Right atrium auricular region (tissue), 2 donors: Measurements from ENCODE around the gene EI24. TPM values are rescaled to one million over a fixed set of nuclear protein-coding genes. Genes with fewer than 3 reads are reported as not detected.
"Not testable (repeated sequence)": the region's sequence is repeated elsewhere in the genome, so short reads cannot be mapped to it uniquely, and the experiment has no call there.

Experiments used
- DNase-seq: peaks from one replicate; pipeline ENCODE4 v3.0.0-alpha.2; 2019; ENCODE audit warnings: low spot score
- H3K27ac ChIP-seq, 2 donors: fragments of 200-600 bp; sonication (generic); 1 replicate in 1 of 2; 2 replicates in 1 of 2; pipeline ENCODE4 v1.5.1; 2016 to 2019
- H3K27me3 ChIP-seq, 2 donors: fragments of 200-600 bp; sonication (generic); one replicate each; pipeline versions ENCODE4 v1.5.1 to v1.6.0; 2017 to 2019
- H3K36me3 ChIP-seq: fragments of 200-600 bp; sonication (generic); one replicate; pipeline ENCODE4 v1.5.1; 2016
- H3K4me1 ChIP-seq, 2 donors: fragments of 200-600 bp; sonication (generic); one replicate each; pipeline versions ENCODE4 v1.5.1 to v1.6.0; 2017 to 2019
- H3K4me3 ChIP-seq, 2 donors: fragments of 200-600 bp; sonication (generic); 1 replicate in 1 of 2; 2 replicates in 1 of 2; pipeline ENCODE4 v1.5.1; 2017 to 2019; ENCODE audit warnings: mild to moderate bottlenecking in 1 of 2, moderate library complexity in 1 of 2
- H3K9me3 ChIP-seq, 2 donors: fragments of 200-600 bp; sonication (generic); one replicate each; pipeline ENCODE4 v1.5.1; 2019
- total RNA-seq, 2 donors: library from RNA; depleted of rRNA; stranded (reverse); fragments of >200 nt; gene quantifications; one replicate each; pipeline ENCODE4 v1.1.0, GENCODE V29; 2016
- TF ChIP-seq, protein P1 (sequence below), 2 donors: fragments of 200-600 bp; sonication (generic); IDR thresholded peaks; one replicate each; pipeline ENCODE4 v1.5.1; 2019; ENCODE audit warnings: antibody characterized with exemption in 2 of 2

The EI24 gene
- total RNA-seq, 2 donors from 2014 or later = 69.0 to 71.7 TPM

DNA sequence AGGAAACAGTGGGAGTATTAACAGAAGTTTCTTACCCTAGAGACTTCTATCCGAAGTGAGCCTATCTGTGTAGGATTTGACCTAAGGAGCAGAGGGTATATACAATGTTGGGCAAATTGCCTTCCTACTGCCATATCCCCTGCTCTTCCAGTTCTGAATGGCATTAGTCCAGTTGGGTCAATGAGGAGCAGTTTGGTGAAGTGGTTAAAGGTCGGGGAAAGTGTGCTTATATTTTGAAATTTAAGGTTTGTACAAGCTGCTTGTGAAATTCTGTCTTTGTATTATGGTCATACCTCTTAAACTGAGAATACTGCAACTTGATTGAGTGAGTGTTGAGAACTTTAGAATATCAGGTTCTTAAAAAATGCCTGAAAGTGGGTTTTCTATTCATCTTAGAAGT, 1.7 kb downstream of the EI24 start:
- no peaks in the 10 kb centered on the region for H3K9me3 ChIP-seq
- DNase-seq = no peak
- H3K4me3 ChIP-seq = no peak overlapping the region
- TF ChIP-seq, protein P1, sequence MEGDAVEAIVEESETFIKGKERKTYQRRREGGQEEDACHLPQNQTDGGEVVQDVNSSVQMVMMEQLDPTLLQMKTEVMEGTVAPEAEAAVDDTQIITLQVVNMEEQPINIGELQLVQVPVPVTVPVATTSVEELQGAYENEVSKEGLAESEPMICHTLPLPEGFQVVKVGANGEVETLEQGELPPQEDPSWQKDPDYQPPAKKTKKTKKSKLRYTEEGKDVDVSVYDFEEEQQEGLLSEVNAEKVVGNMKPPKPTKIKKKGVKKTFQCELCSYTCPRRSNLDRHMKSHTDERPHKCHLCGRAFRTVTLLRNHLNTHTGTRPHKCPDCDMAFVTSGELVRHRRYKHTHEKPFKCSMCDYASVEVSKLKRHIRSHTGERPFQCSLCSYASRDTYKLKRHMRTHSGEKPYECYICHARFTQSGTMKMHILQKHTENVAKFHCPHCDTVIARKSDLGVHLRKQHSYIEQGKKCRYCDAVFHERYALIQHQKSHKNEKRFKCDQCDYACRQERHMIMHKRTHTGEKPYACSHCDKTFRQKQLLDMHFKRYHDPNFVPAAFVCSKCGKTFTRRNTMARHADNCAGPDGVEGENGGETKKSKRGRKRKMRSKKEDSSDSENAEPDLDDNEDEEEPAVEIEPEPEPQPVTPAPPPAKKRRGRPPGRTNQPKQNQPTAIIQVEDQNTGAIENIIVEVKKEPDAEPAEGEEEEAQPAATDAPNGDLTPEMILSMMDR (IDR thresholded peaks at IDR 0.05) = no peak
- H3K27me3 ChIP-seq = no peaks in the 10 kb centered on the region
- peaks cover 0 to 17% of the 10 kb centered on the region in 2 donors for H3K4me1 ChIP-seq
- peaks cover 36% of the 10 kb centered on the region for H3K36me3 ChIP-seq
- no peak overlapping the region for H3K27ac ChIP-seq

DNA sequence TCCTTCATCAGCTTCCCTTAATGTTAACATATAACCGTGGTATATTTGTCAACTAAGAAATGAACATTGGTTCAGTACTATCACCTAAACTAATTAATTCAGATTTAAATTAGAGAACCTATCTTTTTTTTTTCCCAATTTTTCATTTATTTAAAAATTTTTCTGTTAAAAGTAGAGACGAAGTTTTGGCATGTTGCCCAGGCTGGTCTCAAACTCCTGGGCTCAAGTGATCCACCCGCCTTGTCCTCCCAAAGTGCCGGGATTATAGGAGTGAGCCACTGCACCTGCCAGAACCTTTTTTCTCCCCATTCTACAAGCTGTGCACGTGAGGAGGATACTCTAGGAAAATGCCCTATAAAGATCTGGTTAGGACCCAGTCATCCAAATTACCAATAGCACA, 3.6 kb downstream of the EI24 start:
- Histone ChIP-seq H3K27ac (no peak overlapping the region), H3K4me1 (peaks cover 0 to 17% of the 10 kb centered on the region in 2 donors), H3K36me3 (peaks cover 55% of the 10 kb centered on the region), H3K9me3 (no peaks in the 10 kb centered on the region), H3K27me3 (no peaks in the 10 kb centered on the region), H3K4me3 (no peak overlapping the region)
- TF ChIP-seq, protein P1 (IDR thresholded peaks at IDR 0.05) = no peak
- no peak for DNase-seq

DNA sequence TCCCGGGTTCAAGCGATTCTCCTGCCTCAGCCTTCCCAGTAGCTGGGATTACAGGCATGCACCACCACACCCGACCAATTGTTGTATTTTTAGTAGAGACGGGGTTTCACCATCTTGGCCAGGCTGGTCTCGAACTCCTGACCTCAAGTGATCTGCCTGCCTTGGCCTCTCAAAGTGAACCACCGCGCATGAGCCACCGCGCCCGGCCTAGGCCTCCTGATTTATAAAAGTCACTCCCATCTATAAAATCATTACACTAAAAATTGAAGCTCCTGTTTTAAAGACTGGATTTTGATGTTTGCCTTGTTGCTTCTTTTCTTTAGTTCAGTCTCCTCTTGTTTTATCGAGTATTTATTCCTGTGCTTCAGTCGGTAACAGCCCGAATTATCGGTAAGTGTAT, 7.9 kb downstream of the EI24 start:
- H3K4me3 ChIP-seq, H3K9me3 ChIP-seq, H3K27me3 ChIP-seq, DNase-seq, H3K27ac ChIP-seq, H3K4me1 ChIP-seq: not testable (repeated sequence)
- peaks cover 95% of the 10 kb centered on the region for H3K36me3 ChIP-seq

DNA sequence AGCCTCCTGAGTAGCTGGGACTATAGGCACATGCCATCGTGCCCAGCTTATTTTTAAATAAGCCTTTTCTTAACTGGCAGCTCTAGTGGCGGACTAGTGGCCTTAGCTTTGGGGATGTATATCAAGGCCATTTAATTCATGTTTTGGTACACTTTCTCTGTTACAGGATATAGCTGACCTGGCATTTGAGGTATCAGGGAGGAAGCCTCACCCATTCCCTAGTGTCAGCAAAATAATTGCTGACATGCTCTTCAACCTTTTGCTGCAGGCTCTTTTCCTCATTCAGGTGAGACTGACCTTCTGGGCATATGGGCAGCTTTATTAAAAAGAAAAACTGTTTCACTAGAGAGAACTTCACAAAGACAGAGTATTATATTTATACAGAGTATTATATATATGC, 9.5 kb downstream of the EI24 start:
- H3K4me3 ChIP-seq = no peak overlapping the region
- H3K27me3 ChIP-seq = no peaks in the 10 kb centered on the region
- DNase-seq = no peak
- no peak overlapping the region for H3K27ac ChIP-seq
- no peaks in the 10 kb centered on the region for H3K9me3 ChIP-seq
- H3K4me1 ChIP-seq = no peaks in the 10 kb centered on the region
- peaks cover 96% of the 10 kb centered on the region for H3K36me3 ChIP-seq
- TF ChIP-seq, protein P1 (IDR thresholded peaks at IDR 0.05) = no peak

DNA sequence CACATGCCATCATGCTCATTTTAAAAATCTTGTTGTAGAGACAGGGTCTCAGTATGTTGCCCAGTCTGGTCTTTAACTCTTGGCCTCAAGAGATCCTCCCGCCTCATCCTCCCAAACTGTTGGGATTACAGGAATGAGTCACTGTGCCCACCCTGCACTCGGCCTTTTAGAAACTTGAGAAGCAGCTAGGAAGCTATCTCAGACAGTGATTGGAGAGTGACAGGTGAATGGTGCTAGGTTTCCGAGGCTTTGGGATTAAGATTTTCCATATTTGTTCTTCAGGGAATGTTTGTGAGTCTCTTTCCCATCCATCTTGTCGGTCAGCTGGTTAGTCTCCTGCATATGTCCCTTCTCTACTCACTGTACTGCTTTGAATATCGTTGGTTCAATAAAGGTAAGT, 10.5 kb downstream of the EI24 start:
- no peak for DNase-seq
- H3K27me3 ChIP-seq = no peaks in the 10 kb centered on the region

DNA sequence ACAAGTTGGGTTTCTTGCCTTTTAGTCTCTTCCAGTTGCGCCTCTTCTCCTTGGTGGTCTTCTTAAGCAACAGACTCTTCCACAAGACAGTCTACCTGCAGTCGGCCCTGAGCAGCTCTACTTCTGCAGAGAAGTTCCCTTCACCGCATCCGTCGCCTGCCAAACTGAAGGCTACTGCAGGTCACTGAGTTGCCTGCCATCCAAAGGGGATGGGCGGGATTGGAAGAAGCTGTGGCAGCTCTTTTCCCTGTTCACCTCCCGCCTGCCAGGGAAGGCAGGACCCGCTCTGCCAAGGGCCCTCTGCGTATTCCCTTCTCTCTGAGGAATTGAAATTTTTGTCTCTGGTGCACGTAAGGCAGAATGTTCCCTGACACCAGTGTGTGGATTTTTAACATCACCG, 14.2 kb downstream of the EI24 start:
- Histone ChIP-seq H3K36me3 (peaks cover 56% of the 10 kb centered on the region), H3K4me3 (no peak overlapping the region), H3K27me3 (no peaks in the 10 kb centered on the region), H3K4me1 (no peaks in the 10 kb centered on the region), H3K27ac (no peak overlapping the region), H3K9me3 (no peaks in the 10 kb centered on the region)
- TF ChIP-seq, protein P1 (IDR thresholded peaks at IDR 0.05) = no peak
- DNase-seq = no peak

More for the DNA sequence above, 10.5 kb downstream of the EI24 start:
- Histone ChIP-seq H3K36me3 (peaks cover 92% of the 10 kb centered on the region), H3K27ac (no peak overlapping the region), H3K4me1 (no peaks in the 10 kb centered on the region), H3K9me3 (no peaks in the 10 kb centered on the region), H3K4me3 (no peak overlapping the region)
- TF ChIP-seq, protein P1 (IDR thresholded peaks at IDR 0.05) = no peak
